Occipital lobe (tissue), 2 donors: Measurements from ENCODE around the gene CCDC170. TPM values are rescaled to one million over a fixed set of nuclear protein-coding genes. Genes with fewer than 3 reads are reported as not detected.

ENCODE experiments used
- DNase-seq: peaks from one replicate; lab custom pipeline; 2025; lab: John Stamatoyannopoulos, UW
- total RNA-seq: library from RNA; depleted of rRNA; stranded (reverse); fragments of >200 nt; gene quantifications from one replicate; pipeline ENCODE4 v1.2.3, GENCODE V29; 2014

The CCDC170 gene
- total RNA-seq, 1 donor from 2014 or later: 0.47 TPM

DNA sequence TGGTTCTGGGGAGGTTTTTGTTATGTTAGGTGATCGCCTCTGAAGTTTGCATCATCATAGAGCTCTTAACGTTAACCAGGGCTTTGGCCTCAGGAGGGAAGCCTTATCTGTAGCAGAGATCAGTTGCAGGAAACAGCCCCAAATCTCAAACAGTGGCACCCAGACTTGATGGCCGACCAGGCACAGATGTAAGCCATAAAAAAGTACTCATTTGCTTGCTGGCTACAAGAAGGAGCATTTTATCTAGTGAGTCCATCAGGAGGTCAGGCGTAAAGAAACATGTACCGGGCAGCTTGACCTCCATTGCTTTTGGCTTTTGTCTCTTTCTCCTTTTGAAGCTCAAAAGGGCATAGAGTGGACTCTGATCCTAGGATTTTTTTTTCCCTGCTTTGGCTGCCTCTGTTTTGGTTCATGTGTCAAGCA, 122.3 kb downstream of the CCDC170 start:
- no peak for DNase-seq

DNA sequence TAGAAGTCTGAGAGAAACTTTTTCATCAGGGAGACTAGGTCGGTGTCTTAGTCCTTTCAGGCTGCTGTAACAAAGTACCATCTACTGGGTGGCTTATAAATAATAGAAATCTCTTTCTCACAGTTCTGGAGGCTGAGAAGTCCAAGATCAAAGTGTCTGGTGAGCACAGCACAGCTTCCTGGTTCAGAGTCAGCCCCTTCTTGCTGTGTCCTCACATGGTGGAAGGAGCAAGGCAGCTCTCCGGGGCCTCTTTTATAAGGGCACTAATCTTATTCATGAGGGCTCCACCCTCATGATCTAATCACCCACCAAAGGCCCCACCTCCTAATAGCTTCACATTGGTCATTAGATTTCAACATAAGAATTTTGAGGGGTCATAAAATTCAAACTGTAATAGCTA, 122.8 kb downstream of the CCDC170 start:
- no peak for DNase-seq

DNA sequence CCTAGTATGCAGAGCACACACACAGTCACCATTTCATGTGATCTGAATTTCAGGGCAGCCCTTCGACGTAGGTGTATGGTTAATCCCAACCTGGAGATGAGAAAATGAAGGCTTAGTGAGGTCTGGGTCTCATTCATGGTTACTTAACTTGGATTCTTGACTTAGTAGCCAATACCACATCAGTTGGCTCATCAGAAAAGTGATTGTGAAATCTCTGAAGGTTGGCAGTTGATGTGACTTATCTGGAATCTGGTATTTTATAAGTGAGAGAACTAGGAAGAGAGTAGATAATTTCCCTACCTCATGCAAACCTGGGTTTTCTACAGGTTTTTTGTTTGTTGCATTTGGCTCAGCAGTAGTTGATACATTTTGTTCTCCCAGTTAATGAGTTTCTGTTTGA, 123.7 kb downstream of the CCDC170 start:
- no peak for DNase-seq

DNA sequence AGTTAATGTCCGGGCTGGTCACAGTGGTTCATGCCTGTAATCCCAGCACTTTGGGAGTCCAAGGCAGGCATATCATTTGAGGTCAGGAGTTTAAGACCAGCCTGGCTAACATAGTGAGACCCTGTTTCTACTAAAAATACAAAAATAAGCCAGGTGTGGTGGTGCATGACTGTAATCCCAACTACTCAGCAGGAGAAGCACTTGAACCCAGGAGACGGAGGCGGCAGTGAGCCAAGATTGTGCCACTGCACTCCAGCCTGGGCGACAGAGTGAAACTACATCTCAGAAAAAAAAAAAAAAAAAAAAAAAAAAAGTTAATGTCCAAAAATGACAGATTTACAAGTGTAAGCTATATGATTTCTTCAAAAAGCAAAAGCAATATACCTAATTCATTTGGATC, 124.9 kb downstream of the CCDC170 start:
- no peak for DNase-seq

DNA sequence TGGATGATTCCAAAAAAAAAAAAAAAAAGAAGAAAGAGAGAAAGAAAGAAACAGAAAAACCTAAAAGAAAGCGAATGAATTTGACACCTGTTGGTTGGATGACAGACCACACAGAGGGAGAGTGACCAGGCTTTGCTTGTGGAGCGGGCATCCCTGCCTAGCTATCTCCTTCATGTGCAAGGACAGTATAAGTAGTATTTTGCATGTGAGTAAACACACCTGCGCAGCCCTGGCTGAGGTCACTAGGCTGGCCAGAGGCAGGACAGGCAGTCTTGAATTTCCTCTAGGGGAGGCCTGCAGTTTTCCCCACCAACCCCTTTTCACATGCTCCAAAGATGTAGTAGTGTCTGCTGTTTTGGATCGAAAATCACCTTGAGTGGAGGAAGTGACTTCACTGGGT, 126.4 kb downstream of the CCDC170 start:
- DNase-seq: no peak

DNA sequence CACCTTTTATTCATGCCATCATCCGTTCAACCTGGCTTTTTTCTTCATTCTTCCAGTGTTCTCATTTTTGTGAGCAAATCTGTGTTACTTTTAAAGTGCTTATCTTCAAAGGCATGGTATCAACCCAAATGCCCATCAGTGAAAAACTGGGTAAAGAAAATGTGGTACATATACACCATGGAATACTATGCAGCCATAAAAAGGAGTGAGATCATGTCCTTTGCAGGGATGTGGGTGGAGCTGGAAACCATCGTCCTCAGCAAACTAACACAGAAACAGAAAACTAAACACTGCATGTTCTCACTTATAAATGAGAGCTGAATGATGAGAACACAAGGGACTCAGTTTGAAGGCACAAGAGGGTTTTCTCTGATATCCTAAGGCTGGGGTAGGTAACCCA, 130.3 kb downstream of the CCDC170 start:
- DNase-seq: no peak

DNA sequence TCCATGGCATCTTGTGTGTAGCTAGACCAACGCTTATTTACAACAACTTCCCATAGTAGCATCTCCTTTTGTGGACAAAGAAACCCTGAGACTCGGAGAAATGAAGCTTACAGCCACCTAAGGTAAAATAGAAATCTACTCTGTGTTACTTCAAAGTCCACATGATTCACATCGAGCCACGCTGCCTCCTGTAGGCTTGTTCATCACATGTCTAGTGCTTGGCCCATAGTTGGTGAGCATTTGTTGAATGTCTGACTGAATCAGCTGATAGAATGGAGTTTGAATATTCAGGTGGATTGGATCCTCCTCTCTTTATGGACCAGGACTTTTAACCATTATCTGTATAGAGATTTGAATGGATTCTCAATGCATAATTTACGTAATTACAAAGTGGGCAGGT, 130.7 kb downstream of the CCDC170 start:
- DNase-seq: no peak

DNA sequence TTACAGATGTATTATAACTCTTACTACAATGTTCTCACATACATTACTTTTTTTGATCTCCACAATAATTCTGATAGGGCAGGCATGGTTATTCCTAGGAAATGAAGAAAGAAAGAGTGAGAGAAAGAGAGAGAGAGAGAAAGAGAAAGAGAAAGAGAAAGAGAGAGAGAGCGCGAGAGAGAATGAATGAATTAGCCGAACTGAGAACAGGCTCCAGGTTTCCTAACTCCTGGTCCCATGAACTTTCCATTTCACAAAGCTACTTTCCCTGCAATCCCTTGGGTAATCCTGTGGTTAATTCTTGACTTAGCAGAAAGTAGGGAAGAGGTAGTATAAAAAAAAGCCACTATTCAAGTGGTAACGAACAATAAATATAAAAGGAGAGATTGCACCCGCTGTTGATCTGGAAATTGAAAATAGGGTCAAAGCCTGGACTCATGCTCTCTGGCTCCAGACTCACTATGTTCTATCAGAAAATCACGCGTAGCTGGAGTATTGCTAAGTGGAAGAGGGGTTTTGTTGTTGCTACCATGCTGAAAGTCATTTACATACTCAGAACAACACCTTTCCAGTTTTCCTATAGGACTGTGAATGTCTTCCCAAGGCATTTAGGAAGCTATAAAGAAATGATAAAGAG, 131.2 kb downstream of the CCDC170 start:
- DNase-seq: no peak

DNA sequence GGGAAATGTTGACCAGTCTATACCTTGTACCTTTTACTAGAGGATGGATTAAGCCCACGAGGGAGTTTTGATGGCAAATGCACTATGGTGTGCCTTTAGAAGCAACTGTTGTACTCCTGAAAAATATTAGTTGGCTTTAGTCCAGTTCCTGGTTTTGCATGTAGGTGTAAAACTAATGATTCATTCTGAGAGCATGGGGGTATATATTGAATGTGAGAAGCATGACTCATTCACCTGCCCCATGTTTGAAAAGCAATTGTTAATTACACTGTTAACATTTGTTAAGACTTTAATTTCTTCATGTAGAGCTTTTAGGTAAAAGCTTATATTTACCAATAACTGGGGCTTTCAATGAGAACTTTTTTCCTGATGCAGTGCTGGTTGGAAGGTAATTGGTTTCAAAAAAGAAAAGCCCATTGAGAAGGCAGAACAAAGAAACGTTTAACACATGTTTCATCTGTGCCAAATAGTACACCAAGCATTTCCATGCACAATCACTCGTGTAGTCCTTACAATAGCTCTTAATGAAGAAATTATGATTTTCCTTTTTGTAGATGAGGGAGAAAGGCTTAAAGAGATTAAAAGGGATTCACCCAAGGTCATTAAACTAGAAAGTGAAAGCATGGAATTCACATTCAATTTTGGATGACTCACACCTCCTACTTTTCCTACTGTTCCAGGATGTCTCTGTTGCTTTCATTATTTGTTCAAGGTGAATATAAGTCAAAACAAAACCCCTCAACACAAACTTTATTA, 134.1 kb downstream of the CCDC170 start:
- DNase-seq: no peak

DNA sequence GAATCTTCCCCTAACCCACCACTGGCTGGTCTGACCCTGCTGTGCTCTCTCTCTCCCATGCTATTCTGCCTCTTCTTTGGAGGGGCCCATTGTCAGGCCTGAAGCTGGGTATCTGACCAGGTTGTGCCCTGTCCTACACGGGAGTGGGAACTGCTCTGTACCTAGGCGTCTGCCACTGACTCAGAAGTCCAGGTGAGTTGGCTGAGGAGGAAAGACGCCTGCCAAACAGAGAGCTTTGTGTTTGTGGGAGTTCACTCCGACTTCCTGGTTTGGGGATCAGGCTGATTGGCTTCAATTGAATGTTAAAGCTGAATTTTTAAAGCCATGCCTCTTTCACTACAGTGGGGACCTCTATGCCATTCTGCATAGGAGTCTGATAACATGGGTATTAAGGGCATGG, 136.0 kb downstream of the CCDC170 start:
- DNase-seq: no peak

DNA sequence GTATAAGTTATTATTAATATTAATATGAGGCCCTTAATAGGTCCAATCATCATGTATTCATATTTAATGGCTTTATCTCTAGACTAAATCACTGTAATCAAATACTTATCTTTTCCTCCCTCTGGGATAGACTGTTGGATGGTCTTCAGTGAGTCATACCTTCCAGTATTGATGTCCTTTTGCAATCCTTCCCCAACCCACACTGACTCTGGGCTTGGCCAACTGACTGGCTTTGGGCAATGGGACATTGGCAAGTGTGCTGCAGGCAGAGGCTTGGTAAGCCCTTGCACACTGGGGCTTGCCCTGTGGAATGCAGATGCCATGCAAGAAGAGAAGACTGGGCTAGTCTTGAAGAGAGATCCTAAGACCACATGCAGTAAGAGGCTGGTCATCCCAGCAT, 136.6 kb downstream of the CCDC170 start:
- no peak for DNase-seq

DNA sequence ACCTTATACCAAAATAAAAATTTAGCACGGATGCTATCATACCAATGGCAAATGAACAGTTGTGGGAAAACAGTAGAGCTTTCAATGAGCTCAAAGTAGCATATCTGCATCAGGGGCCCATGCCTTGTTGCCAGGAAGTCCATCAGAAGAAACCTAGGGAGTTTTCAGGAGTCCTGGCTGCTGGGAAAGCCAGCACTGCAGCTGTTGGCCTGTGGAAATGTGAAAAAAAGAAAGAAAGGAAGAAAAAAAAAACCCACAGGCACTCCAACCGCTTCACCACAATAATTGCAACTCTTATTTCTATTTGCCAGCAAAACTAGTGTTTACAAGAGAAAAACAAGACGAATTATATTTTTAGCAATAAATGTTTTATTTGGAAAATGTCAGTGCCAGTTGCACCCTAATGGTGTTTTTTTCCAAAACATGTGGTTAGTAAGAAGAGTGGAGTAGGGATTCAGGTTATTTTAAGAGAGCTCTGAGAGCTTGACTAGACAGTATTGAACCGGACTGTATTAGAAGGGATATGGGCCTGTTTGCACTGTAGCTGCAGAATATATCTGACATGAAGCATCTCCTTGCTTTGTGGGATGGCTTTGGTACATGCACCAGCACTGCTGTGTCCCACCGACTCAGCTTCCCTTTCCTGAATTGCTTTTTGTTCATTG, 137.3 kb downstream of the CCDC170 start:
- no peak for DNase-seq

DNA sequence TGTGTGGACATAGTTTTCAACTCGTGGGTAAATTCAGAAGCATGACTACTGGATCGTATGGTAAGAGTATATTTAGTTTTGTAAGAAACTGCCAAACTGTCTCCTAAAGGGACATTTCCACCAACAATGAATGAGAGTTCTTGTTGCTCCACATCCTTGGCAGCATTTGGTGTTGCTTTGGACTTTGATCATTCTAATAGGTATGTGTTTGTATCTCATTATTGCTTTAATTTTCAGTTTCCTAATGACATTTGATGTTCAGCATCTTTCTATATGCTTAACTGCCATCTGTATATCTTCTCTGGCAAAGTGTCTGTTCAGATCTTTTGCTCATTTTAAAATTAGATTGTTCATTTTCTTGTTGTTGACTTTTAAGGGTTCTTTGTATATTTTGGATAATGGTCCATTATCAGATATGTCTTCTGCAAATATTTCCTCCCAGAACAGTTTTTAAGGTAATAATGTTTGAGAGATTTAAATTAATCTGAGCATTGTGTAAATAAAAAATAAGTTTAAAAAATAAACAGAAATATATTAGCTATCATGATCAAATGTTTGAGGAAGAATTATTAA, 138.7 kb downstream of the CCDC170 start:
- DNase-seq: no peak

DNA sequence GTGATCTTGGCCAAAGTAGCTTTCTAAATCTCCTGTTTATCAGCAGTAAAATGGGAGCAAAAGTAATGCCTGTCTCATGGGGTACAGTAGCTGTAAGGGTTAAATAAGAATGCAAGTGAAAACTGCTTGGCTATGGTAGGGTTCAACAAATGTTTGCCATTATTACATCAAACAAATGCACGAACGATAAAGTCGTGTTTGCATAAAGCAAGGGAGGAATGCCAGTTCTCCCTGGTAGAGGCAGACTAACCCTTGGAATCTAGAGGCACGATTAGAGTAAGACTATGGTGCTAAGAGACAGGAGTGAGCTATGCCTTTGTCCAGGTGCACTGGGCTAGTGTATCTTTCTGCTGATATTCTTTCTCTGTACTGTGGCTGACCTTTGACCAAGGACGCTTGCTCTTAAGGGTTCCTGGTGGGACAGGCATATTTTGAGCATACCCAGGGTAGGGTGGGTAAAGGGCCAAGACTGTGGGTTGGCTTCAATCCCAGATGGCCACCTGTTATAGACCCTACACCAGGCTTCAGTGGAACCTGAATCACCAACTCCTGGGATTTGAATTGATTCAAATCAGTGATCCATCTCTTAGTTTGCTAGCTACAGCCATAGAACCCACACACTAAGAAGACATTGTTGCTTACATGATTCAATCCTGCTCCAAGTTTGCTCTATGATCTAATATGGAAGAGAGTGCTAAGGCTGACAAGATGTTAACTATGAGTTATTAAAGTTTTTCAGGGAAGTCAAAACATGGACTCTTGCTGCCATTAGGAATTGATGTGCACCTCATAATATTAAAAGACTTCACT, 139.9 kb downstream of the CCDC170 start:
- DNase-seq: no peak

DNA sequence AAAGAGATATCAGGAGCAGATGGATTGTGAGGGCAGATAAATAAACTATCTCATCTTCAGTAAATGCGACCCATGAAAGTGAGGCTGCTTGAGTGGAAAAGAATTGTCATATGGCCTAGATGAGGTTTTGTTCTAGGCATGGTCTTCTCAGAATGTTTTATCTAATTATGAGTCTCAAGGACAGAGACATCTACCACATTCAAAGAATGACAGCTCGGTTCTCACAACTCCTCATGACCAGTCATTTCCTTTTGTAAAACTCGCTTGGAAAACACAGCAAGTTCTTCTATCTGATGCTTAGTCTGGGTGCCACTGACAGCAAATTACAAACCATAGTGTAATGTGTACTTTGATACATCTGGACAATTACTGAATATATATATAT, 140.5 kb downstream of the CCDC170 start:
- DNase-seq: no peak

DNA sequence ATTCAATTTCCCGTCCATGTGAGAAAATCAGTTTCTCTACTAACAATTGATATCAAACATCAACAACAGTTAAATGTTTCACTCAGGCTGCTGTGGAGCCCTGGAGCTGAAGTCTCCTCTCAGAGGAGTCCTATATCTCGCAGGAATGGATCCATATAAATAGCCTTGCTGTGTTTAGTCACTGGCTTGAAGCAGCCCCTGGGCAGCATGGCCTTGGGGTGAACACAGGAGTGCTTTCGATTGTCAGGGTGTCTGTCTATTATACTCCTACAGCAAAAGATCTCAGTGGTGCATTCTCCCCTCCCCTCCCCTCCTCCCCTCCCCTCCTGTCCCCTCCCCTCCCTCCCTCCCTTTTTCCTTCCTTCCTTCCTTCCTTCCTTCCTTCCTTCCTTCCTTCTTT, 141.9 kb downstream of the CCDC170 start:
- no peak for DNase-seq

DNA sequence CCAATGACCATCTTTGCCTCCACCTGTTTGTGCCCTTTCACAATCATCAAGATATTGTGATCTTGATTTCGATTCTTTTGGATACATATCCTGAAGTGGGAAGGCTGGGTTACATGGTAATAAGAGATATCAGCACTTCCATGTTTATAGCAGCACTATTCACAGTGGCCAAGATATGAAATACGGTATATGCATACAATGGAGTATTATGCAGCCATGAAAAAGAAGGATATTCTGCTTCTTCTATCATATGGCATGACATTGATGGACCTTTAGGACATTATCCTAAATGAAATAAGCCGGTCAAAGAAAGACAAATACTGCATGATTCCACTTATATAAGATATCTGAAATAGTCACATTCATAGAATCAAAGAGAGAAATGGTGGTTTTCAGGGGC, 144.0 kb downstream of the CCDC170 start:
- DNase-seq: no peak

DNA sequence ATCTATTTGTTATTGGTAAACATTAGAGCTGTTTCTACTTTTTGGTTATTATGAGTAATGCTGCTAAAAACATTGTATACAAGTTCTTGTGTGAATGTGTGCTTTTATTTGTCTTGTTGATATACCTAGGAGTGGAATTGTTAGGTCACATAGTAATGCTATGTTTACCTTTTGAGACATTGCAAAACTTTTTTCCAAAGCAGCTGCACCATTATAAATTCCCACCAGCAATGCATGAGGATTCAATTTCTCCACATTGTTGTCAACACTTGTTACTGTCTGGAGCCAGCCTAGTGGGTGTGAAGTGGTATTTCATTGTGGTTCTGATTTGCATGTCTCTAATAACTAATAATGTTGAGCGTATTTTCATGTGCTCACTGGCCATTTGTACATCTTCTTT, 145.9 kb downstream of the CCDC170 start:
- no peak for DNase-seq

DNA sequence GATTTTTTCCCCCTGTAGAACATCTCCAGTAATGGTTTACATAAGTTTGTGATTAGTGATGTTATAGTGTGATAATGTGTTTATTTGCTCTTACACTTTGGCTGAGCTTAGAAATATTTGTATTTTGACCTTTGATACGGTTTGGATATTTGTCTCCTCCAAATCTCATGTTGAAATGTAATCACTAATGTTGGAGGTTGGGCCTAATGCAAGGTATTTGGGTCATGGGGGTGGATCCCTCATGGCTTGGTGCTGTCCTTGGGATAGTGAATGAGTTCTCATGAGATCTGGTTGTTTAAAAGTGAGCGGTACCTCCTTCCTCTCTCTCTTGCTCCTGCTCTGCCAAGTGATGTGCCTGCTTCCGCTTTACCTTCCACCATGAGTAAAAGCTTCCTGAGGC, 147.2 kb downstream of the CCDC170 start:
- no peak for DNase-seq

DNA sequence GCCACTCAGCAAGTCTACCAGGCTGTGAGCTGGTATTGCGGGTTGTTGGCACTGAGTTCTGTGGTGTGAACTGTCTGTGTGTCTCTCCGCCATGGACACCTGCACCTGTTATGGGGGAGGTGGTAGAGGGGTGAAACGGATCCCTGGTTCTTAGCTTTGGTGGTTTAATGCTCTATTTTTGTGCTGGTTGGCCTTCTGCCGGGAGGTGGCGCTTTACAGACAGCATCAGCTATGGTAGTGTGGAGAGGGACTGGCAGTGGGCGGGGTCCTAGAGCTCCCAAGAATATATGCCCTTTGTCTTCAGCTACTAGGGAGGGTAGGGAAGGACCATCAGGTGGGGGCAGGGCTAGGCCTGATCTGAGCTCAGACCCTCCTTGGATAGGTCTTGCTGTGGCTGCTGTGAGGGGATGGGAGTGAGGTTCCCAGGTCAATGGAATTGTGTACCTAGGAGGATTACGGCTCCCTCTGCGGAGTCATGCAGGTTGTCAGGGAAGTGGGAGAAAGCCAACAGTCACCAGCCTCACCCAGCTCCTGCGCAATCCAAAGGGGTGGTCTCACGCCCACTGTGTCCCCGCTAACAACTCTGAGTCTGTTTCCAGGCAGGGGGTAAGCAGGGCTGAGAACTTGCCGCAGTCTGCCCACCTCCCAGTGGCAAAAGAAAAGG, 154.3 kb downstream of the CCDC170 start:
- no peak for DNase-seq

DNA sequence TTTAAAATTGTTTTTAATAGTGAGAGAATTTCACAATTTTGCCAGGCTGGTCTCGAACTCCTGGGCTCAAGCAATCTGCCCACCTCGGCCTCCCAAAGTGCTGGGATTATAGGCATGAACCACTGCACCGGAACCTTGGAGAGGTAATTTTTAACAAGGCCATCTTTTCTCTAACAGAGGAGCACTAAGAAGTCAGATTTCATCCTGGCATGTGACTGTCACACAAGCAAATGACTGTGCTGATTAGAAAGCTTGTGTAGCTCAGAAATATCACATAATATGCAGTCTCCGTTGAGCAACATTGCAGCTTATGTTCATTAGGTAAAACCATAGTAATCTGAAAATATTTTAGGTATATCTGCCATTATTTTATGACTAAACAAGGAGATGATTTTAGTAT, 156.0 kb downstream of the CCDC170 start:
- no peak for DNase-seq
